OCI-M2 (cell line): ENCODE measurements around the gene ERCC8.

Experiments
- DNase-seq: peaks from one replicate; lab custom pipeline; 2025; ENCODE audit not compliant: unreplicated experiment; lab: John Stamatoyannopoulos, UW

The ERCC8 gene

GRCh38 chr5:60841361-60841760 is 103.5 kb downstream of the ERCC8 start:
- no peak for DNase-seq

DNA sequence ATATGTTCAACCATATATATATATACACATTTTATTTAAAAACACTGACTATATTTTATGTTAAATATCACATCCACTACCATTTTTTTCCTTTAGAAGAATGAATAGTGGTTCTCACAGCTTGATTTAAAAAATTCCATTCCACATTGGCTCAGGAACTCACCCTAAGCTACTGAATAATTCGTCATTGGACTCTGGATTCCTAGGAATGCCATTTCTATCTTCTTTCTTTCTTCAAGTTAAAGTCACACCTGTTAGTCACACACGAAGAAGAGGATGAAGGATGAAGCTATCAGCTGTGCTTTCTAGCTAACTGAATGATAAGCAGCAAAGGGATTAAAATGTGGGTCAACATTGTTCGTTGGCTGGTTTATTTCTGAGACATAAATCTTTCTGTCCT is 108.7 kb downstream of the ERCC8 start:
- no peak for DNase-seq

DNA sequence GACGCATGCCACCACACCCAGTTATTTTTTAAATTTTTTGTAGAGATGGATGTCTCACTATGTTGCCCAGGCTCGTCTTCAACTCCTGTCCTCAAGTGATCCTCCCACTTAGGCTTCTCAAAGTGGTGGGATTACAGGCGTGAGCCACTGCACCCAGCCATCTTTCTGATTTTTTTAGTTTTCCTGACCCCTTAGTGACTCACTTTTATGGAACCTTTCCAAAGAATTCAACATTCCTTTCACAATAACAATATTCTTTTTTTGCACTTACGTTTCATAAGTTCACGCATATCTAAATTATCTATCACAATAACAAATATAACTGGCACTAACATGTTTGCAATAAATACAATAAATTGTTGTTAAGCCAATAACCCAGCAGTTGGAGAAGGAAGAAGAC is 109.3 kb downstream of the ERCC8 start:
- DNase-seq = no peak

- DNase-seq = no peak
Measured at GRCh38 chr5:60833520-60833919, 111.3 kb downstream of the ERCC8 start.

GRCh38 chr5:60830581-60831127 is 114.2 kb downstream of the ERCC8 start:
- DNase-seq = no peak

- DNase-seq = no peak
Measured at GRCh38 chr5:60829490-60830266, 115.2 kb downstream of the ERCC8 start.

GRCh38 chr5:60827201-60827600 is 117.7 kb downstream of the ERCC8 start:
- no peak for DNase-seq

GRCh38 chr5:60826653-60827052 is 118.2 kb downstream of the ERCC8 start:
- DNase-seq = no peak
